NCI-H187 treated with DMSO at 0.1 percent for 48 hours (cell line): ENCODE data around the gene KCNK7.

Experiments
- DNase-seq: peaks from one replicate; lab custom pipeline; 2025; lab: John Stamatoyannopoulos, UW

Gene KCNK7

GRCh38 chr11:65556470-65557279 lies 38.9 kb downstream of the KCNK7 start:
- no peak for DNase-seq

DNA sequence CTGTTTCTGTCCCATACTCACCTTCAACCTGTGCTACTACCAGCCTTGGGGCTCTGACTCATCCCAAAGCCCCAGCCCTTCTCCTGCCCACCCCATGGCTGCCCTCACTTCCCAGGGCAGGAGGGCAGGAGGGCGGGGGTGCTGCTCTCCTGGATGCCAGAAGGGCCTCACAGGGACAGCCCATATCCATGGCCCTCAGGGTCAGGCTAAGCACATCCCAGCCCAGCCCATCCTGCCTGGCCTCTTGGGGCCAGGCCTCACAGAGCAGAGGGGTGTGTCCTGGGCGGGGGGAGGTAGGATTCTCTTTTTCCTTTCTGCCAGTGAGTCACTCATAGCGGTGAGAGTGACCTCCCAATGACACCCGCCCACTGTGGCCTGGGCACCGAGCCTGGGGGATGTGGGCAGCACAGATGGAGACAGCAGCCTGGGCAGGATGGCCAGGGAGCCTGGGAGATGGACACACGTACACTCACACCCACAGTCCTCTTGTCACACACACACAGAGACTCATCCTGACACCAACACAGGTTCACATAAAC lies 39.8 kb downstream of the KCNK7 start:
- no peak for DNase-seq

- DNase-seq, result no peak
Observed at GRCh38 chr11:65554842-65555430, 40.7 kb downstream of the KCNK7 start.

DNA sequence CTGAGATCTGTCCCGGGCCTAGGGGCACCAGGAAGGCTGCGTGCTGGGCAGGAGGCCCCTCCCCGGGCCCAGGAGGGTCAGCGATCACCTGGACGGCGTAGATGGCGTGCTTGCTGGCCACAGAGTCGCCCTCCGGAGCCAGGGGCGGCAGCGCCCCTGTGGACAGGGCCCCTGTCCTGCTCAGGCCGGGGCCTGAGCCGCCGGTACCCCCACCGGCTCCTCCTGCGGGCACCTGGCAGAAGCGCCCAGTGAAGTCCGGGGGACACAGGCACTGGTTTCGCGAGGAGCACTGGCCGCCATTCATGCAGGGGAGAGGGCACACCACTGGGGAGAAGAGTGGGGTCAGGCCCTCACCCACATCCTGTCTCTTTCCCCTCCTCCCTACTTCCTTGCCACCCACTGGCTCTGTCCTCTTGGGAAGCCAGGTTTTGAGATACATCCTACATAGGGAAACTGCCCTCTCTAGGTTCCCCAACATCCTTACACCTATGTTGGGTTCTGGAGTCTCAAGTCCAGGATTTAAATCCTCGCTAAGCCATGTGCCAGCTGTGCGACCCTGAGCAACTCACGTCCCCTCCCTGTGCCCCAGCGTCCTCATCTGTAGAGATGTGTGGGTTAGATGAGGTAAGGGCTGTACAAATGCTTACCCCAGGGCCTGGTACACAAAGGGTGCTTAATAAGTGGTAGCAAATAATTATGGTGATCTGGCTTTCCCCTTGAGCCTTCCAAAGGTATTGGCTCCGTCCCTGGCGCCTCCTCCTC lies 41.4 kb downstream of the KCNK7 start:
- no peak for DNase-seq

- DNase-seq, result peak; percentile 27
Observed at GRCh38 chr11:65553301-65554001, 42.1 kb downstream of the KCNK7 start.

- no peak for DNase-seq
Observed at GRCh38 chr11:65552388-65552951, 43.1 kb downstream of the KCNK7 start.

DNA sequence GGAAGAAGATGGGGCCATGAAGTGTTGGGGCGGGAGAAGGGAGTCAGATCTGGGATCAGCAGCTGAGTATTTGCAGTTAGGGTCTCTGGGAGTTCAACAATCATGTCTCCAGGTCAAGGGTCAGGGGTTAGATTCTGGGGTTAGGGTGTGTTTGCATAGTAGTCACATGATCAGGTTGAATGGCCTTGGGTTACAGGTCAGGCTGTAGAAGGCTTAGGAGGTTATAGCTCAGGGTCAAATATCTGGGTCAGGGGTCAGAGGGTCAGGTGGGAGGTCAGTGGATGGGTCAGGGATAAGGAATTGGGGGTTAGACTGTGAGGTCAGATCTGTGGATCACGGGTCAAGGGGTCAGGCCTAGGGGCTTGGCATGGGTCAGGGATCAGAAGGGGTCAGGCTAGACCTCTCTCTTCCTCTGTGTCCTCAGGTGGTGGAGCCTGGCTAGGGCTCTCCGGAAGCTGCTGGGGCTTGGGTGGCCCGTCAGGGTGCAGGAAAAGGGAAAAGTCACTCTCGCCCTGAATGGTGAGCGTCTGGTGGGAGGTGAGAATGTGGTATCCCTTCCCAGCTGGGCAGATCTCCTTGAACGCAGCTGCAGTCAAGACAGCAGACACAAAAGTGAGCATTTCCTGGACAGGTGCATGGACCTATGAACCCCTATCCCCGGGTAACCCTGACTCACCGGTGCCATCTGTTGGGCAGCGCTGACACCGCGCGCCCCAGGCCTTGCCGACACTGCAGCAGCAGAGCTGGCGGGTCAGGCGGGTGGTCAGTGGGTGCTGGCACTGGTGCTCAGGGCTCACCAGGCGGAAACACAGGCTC lies 43.8 kb downstream of the KCNK7 start:
- DNase-seq, result peak; percentile 33

DNA sequence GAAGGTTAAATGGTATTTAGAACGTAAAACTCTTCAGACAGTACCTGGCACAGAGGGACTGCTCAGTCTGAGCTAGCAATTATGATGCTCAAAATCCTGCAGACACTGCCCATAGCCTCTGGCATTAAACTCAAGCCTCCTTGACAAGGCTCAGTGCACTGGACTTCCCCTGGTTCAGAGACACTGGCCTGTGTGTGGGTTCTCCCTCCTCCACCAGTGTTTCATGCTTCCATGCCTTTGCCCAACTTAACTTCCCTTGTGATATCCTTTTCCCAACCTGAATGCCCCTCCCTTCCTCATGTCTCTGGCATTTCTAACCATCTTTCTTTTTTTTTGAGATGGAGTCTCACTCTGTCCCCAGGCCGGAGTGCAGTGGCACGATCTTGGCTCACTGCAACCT lies 46.5 kb downstream of the KCNK7 start:
- DNase-seq, result no peak

GRCh38 chr11:65548395-65548794 lies 47.2 kb downstream of the KCNK7 start:
- no peak for DNase-seq

DNA sequence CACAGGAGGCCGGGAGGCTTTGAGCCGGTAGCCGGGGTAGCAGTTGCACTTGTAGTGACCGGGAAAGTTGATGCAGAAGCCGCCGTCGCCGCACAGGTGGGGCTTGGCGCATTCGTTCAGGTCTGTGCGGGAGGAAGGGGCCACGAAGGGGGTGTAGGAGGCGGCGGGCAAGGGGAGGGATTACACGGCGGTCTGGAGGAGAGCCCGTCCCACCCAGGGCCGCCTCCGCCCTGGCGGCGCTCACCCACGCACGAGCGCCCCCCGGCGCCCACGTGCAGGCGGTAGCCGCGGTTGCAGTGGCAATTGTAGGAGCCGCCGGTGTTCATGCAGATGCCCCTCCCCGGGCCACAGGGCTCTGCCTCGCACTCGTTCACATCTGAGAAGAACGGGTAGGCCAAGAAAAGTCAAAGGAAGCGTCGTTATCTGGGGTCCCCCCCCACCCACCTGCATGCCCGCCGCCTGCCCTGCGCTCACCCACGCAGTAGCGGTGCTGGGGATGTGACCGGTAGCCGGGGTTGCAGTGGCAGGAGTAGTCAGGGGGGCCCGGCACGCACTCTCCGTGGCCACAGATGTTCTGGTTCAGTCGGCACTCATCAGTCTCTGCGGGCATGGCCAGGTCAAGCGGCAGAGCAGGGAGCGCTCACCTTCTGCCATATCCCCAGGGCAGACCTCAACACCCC lies 48.0 kb downstream of the KCNK7 start:
- DNase-seq, result no peak

DNA sequence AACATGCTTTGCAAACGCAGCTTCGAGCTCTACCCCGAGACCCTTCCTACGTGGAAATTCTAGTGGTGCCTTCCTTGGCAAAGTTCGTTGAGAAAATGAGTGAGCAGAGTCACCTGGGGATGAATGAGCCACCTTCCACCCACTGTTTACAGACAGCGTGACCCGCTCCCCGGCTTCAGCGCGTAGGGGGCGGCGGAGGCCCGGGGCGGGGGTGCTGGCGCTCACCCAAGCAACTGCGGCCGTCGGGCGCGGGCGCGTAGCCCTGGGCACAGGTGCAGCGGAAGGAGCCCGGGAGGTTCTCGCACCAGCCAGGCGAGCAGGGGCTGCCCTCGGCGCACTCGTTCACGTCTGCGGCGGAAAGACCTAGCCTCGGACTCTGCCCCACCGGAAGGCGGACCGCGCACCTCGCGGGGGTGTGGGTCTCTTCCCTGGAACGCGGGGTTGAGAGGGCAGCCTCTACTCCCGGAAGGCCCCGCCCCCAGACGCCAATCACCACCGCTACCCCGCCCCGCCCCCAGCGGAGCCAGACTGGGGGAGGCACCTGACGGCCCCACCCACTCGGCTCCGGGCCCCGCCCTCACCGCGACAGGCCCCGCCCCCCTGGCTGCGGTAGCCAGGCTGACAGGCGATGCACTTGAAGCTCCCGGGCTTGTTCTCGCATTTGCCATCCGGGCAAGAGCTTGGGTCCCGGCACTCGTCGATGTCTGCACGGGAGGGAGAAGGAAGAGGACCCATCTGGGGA lies 49.2 kb downstream of the KCNK7 start:
- peak; percentile 40 for DNase-seq

DNA sequence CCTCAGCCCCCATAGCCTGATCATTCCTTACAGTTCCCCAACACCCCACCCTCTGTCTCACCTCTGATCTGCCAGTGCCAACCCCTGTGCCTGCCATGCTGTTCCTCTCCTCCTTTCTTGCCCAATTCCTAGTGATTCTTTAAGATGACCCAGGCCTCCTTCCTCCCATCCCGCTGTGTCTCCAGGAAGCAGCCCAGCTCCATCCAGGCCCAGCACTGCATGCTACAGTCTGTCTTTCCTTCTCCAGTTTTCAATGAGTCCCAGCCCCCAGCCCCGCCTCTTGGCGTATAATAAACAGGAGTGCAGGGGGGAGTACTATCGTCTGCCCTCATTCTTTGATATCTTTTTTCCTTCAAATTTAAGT lies 49.8 kb downstream of the KCNK7 start:
- no peak for DNase-seq
